ENCODE results near the gene CHL1. TPM values are rescaled to one million over a fixed set of nuclear protein-coding genes. Genes with fewer than 3 reads are reported as not detected.

Gene CHL1
- total RNA-seq, 1 donor from 2014 or later, result not detected

- H3K27ac Mint-ChIP-seq, result no peak overlapping the region
- H3K36me3 Mint-ChIP-seq (ENCODE audit: low read depth), result no peaks in the 10 kb centered on the region
- H3K9me3 Mint-ChIP-seq, result no peaks in the 10 kb centered on the region
- peaks cover 10% of the 10 kb centered on the region for H3K27me3 Mint-ChIP-seq (ENCODE audit: low read depth)
- intact Hi-C loops (cut with micrococcal nuclease), result no loop called here
- no peak overlapping the region for H3K4me3 Mint-ChIP-seq (ENCODE audit: low read depth)
- DNase-seq (ENCODE audit: low spot score), result no peak
- H3K4me1 Mint-ChIP-seq (ENCODE audit: low read depth), result no peaks in the 10 kb centered on the region
Observed at GRCh38 chr3:197149-197827, 725 bp downstream of the CHL1 start.

- Mint-ChIP-seq H3K4me3 (ENCODE audit: low read depth) (no peak overlapping the region), H3K4me1 (ENCODE audit: low read depth) (no peaks in the 10 kb centered on the region), H3K36me3 (ENCODE audit: low read depth) (no peaks in the 10 kb centered on the region), H3K27ac (no peak overlapping the region), H3K9me3 (no peaks in the 10 kb centered on the region), H3K27me3 (ENCODE audit: low read depth) (peaks cover 10% of the 10 kb centered on the region)
- DNase-seq (ENCODE audit: low spot score), result no peak
- intact Hi-C loops (cut with micrococcal nuclease), result no loop called here
Observed at GRCh38 chr3:197828-198491, 1.4 kb downstream of the CHL1 start.

GRCh38 chr3:199835-200234 lies 3.3 kb downstream of the CHL1 start:
- Mint-ChIP-seq H3K4me1 (ENCODE audit: low read depth) (no peaks in the 10 kb centered on the region), H3K4me3 (ENCODE audit: low read depth) (no peak overlapping the region), H3K27ac (no peak overlapping the region), H3K27me3 (ENCODE audit: low read depth) (peaks cover 10% of the 10 kb centered on the region), H3K36me3 (ENCODE audit: low read depth) (no peaks in the 10 kb centered on the region), H3K9me3 (no peaks in the 10 kb centered on the region)
- intact Hi-C loops (cut with micrococcal nuclease), result no loop called here
- no peak for DNase-seq (ENCODE audit: low spot score)

DNA sequence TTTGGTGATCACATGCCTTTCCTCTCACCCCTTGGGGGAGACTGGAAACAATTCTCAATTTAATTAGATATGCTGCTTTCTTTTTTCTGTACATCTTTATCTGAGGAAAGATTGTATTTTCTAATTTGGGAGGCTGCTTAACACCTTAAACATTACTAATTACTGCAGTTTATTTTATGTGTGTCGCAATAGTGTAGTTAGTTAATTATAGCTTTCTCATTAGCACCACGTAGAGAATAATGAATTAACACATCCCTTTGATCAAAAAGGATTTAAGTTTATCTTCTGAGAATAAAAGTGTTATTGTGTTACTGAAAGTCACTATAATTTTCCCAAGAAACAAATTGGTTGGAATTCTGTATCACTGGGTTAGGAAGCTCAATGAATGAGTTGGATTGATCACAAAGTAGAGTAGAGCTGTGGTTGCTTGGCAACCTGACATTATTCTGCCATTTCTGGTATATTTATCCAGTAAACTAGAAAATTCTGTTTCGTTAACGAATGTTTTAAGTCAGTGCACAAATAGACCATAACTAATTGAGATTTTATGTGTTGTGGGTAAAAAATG lies 4.3 kb downstream of the CHL1 start:
- Mint-ChIP-seq H3K36me3 (ENCODE audit: low read depth) (no peaks in the 10 kb centered on the region), H3K27ac (no peak overlapping the region), H3K9me3 (no peaks in the 10 kb centered on the region), H3K4me1 (ENCODE audit: low read depth) (no peaks in the 10 kb centered on the region), H3K4me3 (ENCODE audit: low read depth) (no peak overlapping the region), H3K27me3 (ENCODE audit: low read depth) (peaks cover 6% of the 10 kb centered on the region)
- intact Hi-C loops (cut with micrococcal nuclease), result no loop called here
- DNase-seq (ENCODE audit: low spot score), result no peak

- no peak overlapping the region for H3K4me3 Mint-ChIP-seq (ENCODE audit: low read depth)
- intact Hi-C loops (cut with micrococcal nuclease), result no loop called here
- no peaks in the 10 kb centered on the region for H3K4me1 Mint-ChIP-seq (ENCODE audit: low read depth)
- H3K27me3 Mint-ChIP-seq (ENCODE audit: low read depth), result no peaks in the 10 kb centered on the region
- no peak for DNase-seq (ENCODE audit: low spot score)
- H3K36me3 Mint-ChIP-seq (ENCODE audit: low read depth), result no peaks in the 10 kb centered on the region
- no peak overlapping the region for H3K27ac Mint-ChIP-seq
- H3K9me3 Mint-ChIP-seq, result no peaks in the 10 kb centered on the region
Observed at GRCh38 chr3:204102-204501, 7.5 kb downstream of the CHL1 start.

GRCh38 chr3:207973-208372 lies 11.4 kb downstream of the CHL1 start:
- Mint-ChIP-seq H3K4me1 (ENCODE audit: low read depth) (no peaks in the 10 kb centered on the region), H3K27ac (no peak overlapping the region), H3K36me3 (ENCODE audit: low read depth) (no peaks in the 10 kb centered on the region), H3K4me3 (ENCODE audit: low read depth) (no peak overlapping the region), H3K9me3 (no peaks in the 10 kb centered on the region), H3K27me3 (ENCODE audit: low read depth) (no peaks in the 10 kb centered on the region)
- intact Hi-C loops (cut with micrococcal nuclease), result no loop called here
- DNase-seq (ENCODE audit: low spot score), result no peak

- no peaks in the 10 kb centered on the region for H3K9me3 Mint-ChIP-seq
- no peaks in the 10 kb centered on the region for H3K27me3 Mint-ChIP-seq (ENCODE audit: low read depth)
- intact Hi-C loops (cut with micrococcal nuclease), result no loop called here
- H3K4me1 Mint-ChIP-seq (ENCODE audit: low read depth), result no peaks in the 10 kb centered on the region
- H3K4me3 Mint-ChIP-seq (ENCODE audit: low read depth), result no peak overlapping the region
- H3K36me3 Mint-ChIP-seq (ENCODE audit: low read depth), result no peaks in the 10 kb centered on the region
- no peak overlapping the region for H3K27ac Mint-ChIP-seq
- no peak for DNase-seq (ENCODE audit: low spot score)
Observed at GRCh38 chr3:210669-211068, 14.1 kb downstream of the CHL1 start.

DNA sequence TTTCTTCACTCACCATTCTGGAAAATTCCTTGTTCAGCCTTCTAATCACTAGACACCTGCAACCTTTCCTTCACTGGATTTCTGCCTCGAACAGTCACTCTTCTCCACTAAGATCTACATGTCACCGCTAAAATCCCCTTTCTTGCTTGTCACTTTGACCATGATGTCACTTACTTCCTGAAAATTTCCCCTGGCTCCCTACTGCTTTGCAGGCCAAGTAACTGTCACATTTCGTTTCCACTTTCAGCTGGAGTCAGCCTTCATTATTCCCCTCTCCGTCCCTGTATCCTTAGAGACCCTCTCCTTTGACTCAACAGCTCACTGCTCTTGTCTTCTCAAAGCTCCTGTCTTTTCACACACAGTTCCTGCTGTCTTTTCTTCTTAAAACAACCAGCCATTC lies 15.9 kb downstream of the CHL1 start:
- no peak overlapping the region for H3K4me3 Mint-ChIP-seq (ENCODE audit: low read depth)
- DNase-seq (ENCODE audit: low spot score), result no peak
- H3K27me3 Mint-ChIP-seq (ENCODE audit: low read depth), result no peaks in the 10 kb centered on the region
- no peaks in the 10 kb centered on the region for H3K4me1 Mint-ChIP-seq (ENCODE audit: low read depth)
- no peaks in the 10 kb centered on the region for H3K36me3 Mint-ChIP-seq (ENCODE audit: low read depth)
- intact Hi-C loops (cut with micrococcal nuclease), result no loop called here
- no peaks in the 10 kb centered on the region for H3K9me3 Mint-ChIP-seq
- H3K27ac Mint-ChIP-seq, result no peak overlapping the region

- no peak overlapping the region for H3K27ac Mint-ChIP-seq
- H3K9me3 Mint-ChIP-seq, result no peaks in the 10 kb centered on the region
- no peak overlapping the region for H3K4me3 Mint-ChIP-seq (ENCODE audit: low read depth)
- no peaks in the 10 kb centered on the region for H3K4me1 Mint-ChIP-seq (ENCODE audit: low read depth)
- DNase-seq (ENCODE audit: low spot score), result no peak
- no peaks in the 10 kb centered on the region for H3K27me3 Mint-ChIP-seq (ENCODE audit: low read depth)
- intact Hi-C loops (cut with micrococcal nuclease), result no loop called here
- no peaks in the 10 kb centered on the region for H3K36me3 Mint-ChIP-seq (ENCODE audit: low read depth)
Observed at GRCh38 chr3:217099-217813, 20.7 kb downstream of the CHL1 start.

GRCh38 chr3:217948-218347 lies 21.4 kb downstream of the CHL1 start:
- H3K36me3 Mint-ChIP-seq (ENCODE audit: low read depth), result no peaks in the 10 kb centered on the region
- H3K27ac Mint-ChIP-seq, result no peak overlapping the region
- intact Hi-C loops (cut with micrococcal nuclease), result no loop called here
- H3K4me1 Mint-ChIP-seq (ENCODE audit: low read depth), result no peaks in the 10 kb centered on the region
- H3K4me3 Mint-ChIP-seq (ENCODE audit: low read depth), result no peak overlapping the region
- no peaks in the 10 kb centered on the region for H3K27me3 Mint-ChIP-seq (ENCODE audit: low read depth)
- no peaks in the 10 kb centered on the region for H3K9me3 Mint-ChIP-seq
- no peak for DNase-seq (ENCODE audit: low spot score)

DNA sequence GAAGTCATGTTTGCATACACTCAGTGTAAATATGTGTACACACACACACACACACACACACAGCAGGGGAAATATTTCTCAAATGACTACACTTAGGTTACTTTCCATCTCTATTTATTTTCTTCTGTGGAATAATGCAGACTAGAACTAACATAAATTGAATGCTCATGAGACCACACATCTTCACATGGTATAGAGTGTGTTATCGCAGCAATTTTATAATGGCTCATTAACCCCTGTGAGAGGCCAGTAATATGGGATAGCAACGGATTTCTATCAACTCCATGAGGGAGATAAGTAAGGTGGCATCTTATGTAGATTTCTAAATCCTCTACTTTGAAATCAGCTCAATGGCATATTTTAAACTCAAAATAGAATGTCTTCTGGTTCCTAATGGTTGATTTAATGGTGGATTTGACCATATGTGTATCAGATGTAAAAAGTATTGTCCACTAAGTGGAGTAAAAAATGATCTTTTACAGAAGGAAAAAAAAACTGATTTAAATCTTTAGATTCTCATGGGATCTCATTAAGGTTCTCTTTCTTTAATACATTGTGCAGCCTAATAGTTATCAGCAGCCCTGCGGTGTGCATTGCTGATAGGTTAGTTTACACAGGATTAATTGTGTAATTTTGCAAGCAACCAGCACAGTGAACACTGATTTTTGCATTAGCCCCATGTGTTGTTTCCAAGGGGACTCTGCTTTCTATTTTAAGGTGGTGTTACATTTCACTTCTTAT lies 32.0 kb downstream of the CHL1 start:
- Mint-ChIP-seq H3K4me1 (ENCODE audit: low read depth) (no peaks in the 10 kb centered on the region), H3K27ac (no peak overlapping the region), H3K9me3 (no peaks in the 10 kb centered on the region), H3K27me3 (ENCODE audit: low read depth) (no peaks in the 10 kb centered on the region), H3K36me3 (ENCODE audit: low read depth) (no peaks in the 10 kb centered on the region), H3K4me3 (ENCODE audit: low read depth) (no peak overlapping the region)
- DNase-seq (ENCODE audit: low spot score), result no peak
- intact Hi-C loops (cut with micrococcal nuclease), result no loop called here

GRCh38 chr3:229183-229661 lies 32.7 kb downstream of the CHL1 start:
- Mint-ChIP-seq H3K27me3 (ENCODE audit: low read depth) (no peaks in the 10 kb centered on the region), H3K4me1 (ENCODE audit: low read depth) (no peaks in the 10 kb centered on the region), H3K9me3 (no peaks in the 10 kb centered on the region), H3K27ac (no peak overlapping the region), H3K36me3 (ENCODE audit: low read depth) (no peaks in the 10 kb centered on the region), H3K4me3 (ENCODE audit: low read depth) (no peak overlapping the region)
- no peak for DNase-seq (ENCODE audit: low spot score)
- intact Hi-C loops (cut with micrococcal nuclease), result no loop called here

Data from activated T-helper 2 cell treated with anti-CD3 and anti-CD28 coated beads, Interferon-gamma antibody, Interleukin-2, Interleukin-4, amounts not matched to agents 10 μg/mL and 5 μg/mL and 100 μg/mL, durations not matched to agents 14 hours and 24 hours and 36 hours (primary cell).